ENCODE data around the gene FER1L5.

FER1L5 gene

DNA sequence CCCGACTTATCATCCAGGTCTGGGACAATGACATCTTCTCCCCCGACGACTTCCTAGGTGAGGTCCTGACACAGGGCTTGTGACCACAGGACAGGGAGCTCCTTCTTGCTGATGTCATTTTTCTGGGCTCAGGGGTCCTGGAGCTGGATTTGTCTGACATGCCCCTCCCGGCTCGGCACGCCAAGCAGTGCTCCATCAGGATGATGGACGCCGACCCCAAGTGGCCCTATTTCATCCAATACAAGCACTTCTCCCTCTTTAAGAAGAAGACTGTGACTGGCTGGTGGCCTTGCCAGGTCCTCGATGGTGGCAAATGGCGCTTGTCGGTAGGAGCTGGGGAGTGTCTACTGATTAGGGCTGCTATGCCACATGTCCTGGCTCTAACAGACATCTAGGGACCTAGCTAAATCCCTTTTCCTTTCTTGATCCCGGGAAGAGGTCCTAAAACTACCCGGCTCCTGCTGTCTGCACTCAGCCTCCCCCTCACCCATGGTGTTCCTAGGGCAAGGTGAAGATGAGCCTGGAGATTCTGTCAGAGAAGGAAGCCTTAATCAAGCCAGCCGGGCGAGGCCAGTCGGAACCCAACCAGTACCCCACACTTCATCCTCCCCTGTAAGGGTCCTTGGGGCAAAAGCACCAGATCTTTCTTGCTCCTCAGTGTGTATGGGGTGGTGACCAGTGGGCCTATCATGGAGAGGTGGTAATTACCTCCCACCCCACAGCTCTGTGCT lies 60.6 kb downstream of the FER1L5 start:
- no peak overlapping the region for H3K4me3 ChIP-seq (ENCODE audit: low read depth, low read length)
- TF ChIP-seq CTCF (IDR thresholded peaks at IDR 0.05; ENCODE audit: borderline replicate concordance, insufficient read depth, low read depth, low read length) = no peak

DNA sequence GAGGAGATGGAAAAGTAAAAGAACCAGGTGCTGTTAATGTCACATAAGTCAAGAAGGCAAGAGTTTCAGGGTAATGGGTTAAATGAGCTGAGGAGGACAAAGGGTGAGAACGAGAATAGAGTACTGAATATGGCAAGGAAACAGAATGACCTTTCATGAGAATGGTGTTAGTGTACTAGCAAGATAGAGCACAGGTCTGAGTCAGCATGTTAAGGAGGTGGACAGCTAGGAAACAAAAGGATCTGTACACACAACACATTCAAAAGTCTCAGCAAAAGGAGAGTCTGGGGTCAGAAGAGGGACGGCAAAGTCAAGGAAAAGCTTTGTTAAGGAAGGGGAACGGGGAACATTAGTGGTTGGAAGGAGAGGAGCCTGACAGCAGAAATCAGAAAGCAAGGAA lies 68.4 kb downstream of the FER1L5 start:
- H3K4me3 ChIP-seq (ENCODE audit: low read depth, low read length) = no peak overlapping the region
- no peak for TF ChIP-seq CTCF (IDR thresholded peaks at IDR 0.05; ENCODE audit: borderline replicate concordance, insufficient read depth, low read depth, low read length)

DNA sequence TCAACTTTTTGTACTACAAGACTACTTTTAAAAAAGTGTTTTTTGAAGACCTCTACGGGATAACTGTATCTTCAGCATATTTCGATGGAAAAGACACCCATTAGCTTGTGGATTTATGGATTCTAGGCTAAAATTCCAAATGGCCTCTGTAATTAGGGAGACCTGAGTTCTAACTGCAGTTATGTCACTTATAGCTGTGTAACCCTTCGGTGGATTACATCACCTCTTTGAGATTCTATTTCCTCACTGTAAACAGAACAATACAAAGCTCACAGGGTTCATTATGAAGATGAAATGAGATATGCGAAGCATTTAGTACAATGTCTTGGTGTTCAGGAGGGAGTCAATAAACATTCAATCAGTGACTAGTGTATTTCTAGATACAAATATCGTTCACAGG lies 73.1 kb downstream of the FER1L5 start:
- no peak overlapping the region for H3K4me3 ChIP-seq (ENCODE audit: low read depth, low read length)
- no peak for TF ChIP-seq CTCF (IDR thresholded peaks at IDR 0.05; ENCODE audit: borderline replicate concordance, insufficient read depth, low read depth, low read length)

GRCh38 chr2:96716388-96716787 lies 73.8 kb downstream of the FER1L5 start:
- no peak for TF ChIP-seq CTCF (IDR thresholded peaks at IDR 0.05; ENCODE audit: borderline replicate concordance, insufficient read depth, low read depth, low read length)
- no peak overlapping the region for H3K4me3 ChIP-seq (ENCODE audit: low read depth, low read length)

- H3K4me3 ChIP-seq (ENCODE audit: low read depth, low read length) = no peak overlapping the region
- TF ChIP-seq CTCF (IDR thresholded peaks at IDR 0.05; ENCODE audit: borderline replicate concordance, insufficient read depth, low read depth, low read length) = no peak
Observed at GRCh38 chr2:96726131-96726530, 83.6 kb downstream of the FER1L5 start.

DNA sequence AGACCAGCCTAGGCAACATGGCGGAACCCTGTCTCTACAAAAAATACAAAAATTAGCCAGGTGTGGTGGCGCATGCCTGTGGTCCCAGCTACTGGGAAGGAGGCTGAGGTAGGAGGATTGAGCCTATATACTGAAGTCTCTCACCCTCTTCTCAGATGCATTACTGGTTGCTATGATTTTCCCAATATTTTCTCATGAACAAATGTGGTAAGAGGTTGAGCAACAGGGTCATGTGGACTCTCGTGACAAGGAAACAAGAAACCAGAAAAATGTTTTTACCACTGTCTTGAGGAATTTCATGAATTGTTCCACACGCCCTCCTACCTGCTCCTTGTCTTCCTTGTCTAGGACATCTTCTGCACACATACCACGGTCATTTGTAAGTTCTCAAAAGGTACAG lies 84.9 kb downstream of the FER1L5 start:
- H3K4me3 ChIP-seq (ENCODE audit: low read depth, low read length) = no peak overlapping the region
- no peak for TF ChIP-seq CTCF (IDR thresholded peaks at IDR 0.05; ENCODE audit: borderline replicate concordance, insufficient read depth, low read depth, low read length)

GRCh38 chr2:96729748-96730147 lies 87.2 kb downstream of the FER1L5 start:
- no peak for TF ChIP-seq CTCF (IDR thresholded peaks at IDR 0.05; ENCODE audit: borderline replicate concordance, insufficient read depth, low read depth, low read length)
- H3K4me3 ChIP-seq (ENCODE audit: low read depth, low read length) = no peak overlapping the region
